LNCaP clone FGC (cell line): Measurements from ENCODE around the gene IGF2R.
"Not testable (repeated sequence)": the region's sequence is repeated elsewhere in the genome, so short reads cannot be mapped to it uniquely, and the experiment has no call there.

ENCODE experiments used
- DNase-seq: peaks from one replicate; pipeline ENCODE4 v3.0.0-alpha.2; 2011; ENCODE audit warnings: low read depth
- H3K4me3 ChIP-seq: 2 replicates; pipeline ENCODE4 v1.5.1; 2011; ENCODE audit warnings: mild to moderate bottlenecking, low read depth, low read length, control low read depth
- TF ChIP-seq, protein P1 (sequence below): IDR thresholded peaks from 2 replicates; pipeline ENCODE4 v1.5.1; 2012; ENCODE audit warnings: mild to moderate bottlenecking; ENCODE audit not compliant: control insufficient read depth, insufficient read depth; ENCODE audit errors: extremely low read depth

Gene IGF2R

GRCh38 chr6:159997498-159998101 is 28.7 kb downstream of the IGF2R start:
- DNase-seq: no peak
- TF ChIP-seq, protein P1, sequence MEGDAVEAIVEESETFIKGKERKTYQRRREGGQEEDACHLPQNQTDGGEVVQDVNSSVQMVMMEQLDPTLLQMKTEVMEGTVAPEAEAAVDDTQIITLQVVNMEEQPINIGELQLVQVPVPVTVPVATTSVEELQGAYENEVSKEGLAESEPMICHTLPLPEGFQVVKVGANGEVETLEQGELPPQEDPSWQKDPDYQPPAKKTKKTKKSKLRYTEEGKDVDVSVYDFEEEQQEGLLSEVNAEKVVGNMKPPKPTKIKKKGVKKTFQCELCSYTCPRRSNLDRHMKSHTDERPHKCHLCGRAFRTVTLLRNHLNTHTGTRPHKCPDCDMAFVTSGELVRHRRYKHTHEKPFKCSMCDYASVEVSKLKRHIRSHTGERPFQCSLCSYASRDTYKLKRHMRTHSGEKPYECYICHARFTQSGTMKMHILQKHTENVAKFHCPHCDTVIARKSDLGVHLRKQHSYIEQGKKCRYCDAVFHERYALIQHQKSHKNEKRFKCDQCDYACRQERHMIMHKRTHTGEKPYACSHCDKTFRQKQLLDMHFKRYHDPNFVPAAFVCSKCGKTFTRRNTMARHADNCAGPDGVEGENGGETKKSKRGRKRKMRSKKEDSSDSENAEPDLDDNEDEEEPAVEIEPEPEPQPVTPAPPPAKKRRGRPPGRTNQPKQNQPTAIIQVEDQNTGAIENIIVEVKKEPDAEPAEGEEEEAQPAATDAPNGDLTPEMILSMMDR: no peak
- no peak overlapping the region for H3K4me3 ChIP-seq

DNA sequence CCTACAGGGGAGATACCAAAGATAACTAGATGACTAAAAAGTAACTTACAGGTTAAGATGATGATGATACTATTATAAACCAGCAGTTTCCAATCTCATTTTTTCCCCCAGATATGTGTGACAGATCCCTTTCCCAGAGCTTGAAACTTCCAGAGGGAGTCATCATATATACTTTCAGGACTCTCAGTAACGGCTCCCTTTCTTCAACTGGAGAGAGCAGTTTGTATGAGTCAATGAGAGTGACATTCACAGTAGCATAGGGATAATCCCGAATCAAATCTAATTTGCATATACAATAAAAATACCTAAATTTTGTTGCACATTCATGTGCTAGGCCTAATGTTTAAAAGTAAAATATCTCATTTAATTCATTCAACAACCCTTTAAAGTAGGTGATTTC is 29.7 kb downstream of the IGF2R start:
- TF ChIP-seq, protein P1: no peak
- no peak overlapping the region for H3K4me3 ChIP-seq
- DNase-seq: no peak

DNA sequence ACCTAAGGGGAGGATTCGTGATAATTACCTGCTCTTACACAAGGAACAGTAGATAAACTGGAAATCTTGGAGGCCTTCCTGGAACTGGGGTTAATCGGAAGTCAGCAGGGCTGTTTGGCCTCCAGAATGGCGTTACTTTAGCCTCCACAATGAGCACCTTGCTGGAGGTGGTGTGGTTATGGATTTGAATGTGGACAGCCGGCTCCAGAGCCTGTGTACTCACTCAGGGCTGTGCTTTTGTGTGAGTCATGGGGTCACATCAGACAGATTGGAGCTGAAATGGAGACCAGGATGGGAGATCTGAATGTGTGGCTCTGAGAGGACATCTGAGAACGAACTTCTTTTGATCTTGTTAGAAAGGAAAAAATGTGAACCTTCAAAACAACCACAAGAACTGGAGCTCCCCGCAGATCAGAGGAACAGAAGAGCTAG is 30.4 kb downstream of the IGF2R start:
- H3K4me3 ChIP-seq: no peak overlapping the region
- TF ChIP-seq, protein P1: no peak
- DNase-seq: no peak

GRCh38 chr6:160000280-160000704 is 31.4 kb downstream of the IGF2R start:
- no peak for DNase-seq
- TF ChIP-seq, protein P1: no peak
- H3K4me3 ChIP-seq: no peak overlapping the region

DNA sequence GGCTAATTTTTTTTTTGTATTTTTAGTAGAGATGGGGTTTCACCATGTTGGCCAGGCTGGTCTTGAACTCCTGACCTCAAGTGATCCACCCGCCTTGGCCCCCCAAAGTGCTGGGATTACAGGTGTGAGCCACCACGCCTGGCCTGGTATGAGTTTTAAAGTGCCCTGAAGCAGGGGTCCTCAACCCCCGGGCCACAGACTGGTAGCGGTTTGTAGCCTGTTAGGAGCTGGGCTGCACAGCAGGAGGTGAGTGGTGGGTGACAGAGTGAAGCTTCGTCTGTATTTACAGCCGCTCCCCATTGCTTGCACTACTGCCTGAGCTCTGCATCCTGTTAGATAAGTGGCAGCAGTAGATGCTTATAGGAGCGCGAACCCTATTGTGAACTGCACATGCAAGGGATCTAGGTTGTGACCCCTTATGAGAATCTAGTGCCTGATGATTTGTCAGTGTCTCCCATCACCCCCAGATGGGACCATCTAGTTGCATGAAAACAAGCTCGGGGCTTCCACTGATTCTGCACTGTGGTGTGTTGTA is 32.1 kb downstream of the IGF2R start:
- not testable (repeated sequence) for DNase-seq, H3K4me3 ChIP-seq

- TF ChIP-seq, protein P1: no peak
- H3K4me3 ChIP-seq: no peak overlapping the region; the same call in 1 of the 2 replicates
- no peak for DNase-seq
Measured at GRCh38 chr6:160002882-160003281, 34.0 kb downstream of the IGF2R start.

DNA sequence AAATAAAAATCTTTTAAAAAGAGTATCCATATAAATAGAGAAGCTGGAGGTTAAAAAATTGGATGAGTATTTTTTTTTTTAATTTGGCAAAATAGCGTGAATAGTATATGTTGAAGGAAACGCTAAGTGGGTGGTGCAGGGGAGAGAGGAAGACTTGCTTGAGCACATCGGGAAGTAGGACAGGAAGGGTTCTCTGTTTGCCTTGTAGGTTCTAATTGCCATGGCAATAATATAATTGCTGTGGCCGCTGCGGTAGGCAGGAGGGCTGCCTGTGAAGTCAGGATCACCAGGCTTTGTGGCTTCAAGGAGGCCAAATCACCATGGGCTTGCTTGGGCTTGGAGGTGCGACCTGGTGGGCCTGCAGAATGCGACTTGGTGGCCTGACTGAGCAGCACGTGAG is 35.1 kb downstream of the IGF2R start:
- TF ChIP-seq, protein P1: no peak
- peak overlapping the region; percentile 16; the same call in 1 of the 2 replicates for H3K4me3 ChIP-seq
- no peak for DNase-seq
